Measurements from ENCODE around the gene ANKRD44.

GRCh38 chr2:197079414-197079813, 231.2 kb downstream of the ANKRD44 start:
- TF ChIP-seq OVOL2 (CRISPR knock-in tag; IDR thresholded peaks at IDR 0.05; ENCODE audit: borderline replicate concordance) (no peak), CTCF (IDR thresholded peaks at IDR 0.05) (no peak), CREM (CRISPR knock-in tag; IDR thresholded peaks at IDR 0.05) (no peak), USF2 (CRISPR knock-in tag; IDR thresholded peaks at IDR 0.05) (no peak), SP1 (CRISPR knock-in tag; conservative IDR thresholded peaks at IDR 0.05) (no peak), E2F5 (CRISPR knock-in tag; IDR thresholded peaks at IDR 0.05) (no peak), ATF3 (CRISPR knock-in tag; conservative IDR thresholded peaks at IDR 0.05) (no peak), USF1 (CRISPR knock-in tag; IDR thresholded peaks at IDR 0.05) (no peak)
